CD4-positive, CD25-positive, alpha-beta regulatory T cell (primary cell): ENCODE measurements around the gene EGFL7. TPM values are rescaled to one million over a fixed set of nuclear protein-coding genes. Genes with fewer than 3 reads are reported as not detected.

Experiments used
- ATAC-seq, 2 donors: fragments of 150-1000 bp; cut with Tn5 transposase; one replicate each; pipeline ENCODE4 v1.10.0; 2021; ENCODE audit warnings: low read depth in 2 of 2, moderate number of reproducible peaks in 2 of 2, moderate library complexity in 1 of 2
- DNase-seq, 3 donors: peaks; one replicate each; pipeline versions ENCODE4 v3.0.0 to v3.0.0-alpha.2; 2012 to 2022; ENCODE audit warnings: mixed read lengths in 1 of 3
- H3K27ac ChIP-seq: one replicate; pipeline ENCODE4 v1.7.0; 2013; ENCODE audit warnings: mild to moderate bottlenecking, low read length; ENCODE audit not compliant: insufficient read depth, poor library complexity, severe bottlenecking
- H3K27me3 ChIP-seq: one replicate; pipeline ENCODE4 v1.7.0; 2013; ENCODE audit warnings: low read length; ENCODE audit not compliant: control insufficient read depth, insufficient read depth
- H3K36me3 ChIP-seq: one replicate; pipeline ENCODE4 v1.7.0; 2013; ENCODE audit warnings: mild to moderate bottlenecking, low read length, moderate library complexity; ENCODE audit not compliant: control insufficient read depth, insufficient read depth
- H3K4me1 ChIP-seq: 2 replicates; pipeline ENCODE4 v1.7.0; 2013; ENCODE audit warnings: mild to moderate bottlenecking, low read length; ENCODE audit not compliant: insufficient read depth, control insufficient read depth, poor library complexity, severe bottlenecking
- H3K4me3 ChIP-seq: one replicate; pipeline ENCODE4 v1.7.0; 2013; ENCODE audit warnings: low read depth, mild to moderate bottlenecking, low read length, moderate library complexity
- H3K9me3 ChIP-seq, 2 experiments: 1 replicate in 1 of 2; 2 replicates in 1 of 2; pipeline ENCODE4 v1.7.0; 2013; ENCODE audit warnings: low read length in 2 of 2, mild to moderate bottlenecking in 1 of 2, moderate library complexity in 1 of 2; ENCODE audit not compliant: control insufficient read depth in 2 of 2
- H3K27ac Mint-ChIP-seq, 3 donors: one replicate each; pipeline ENCODE4 v1.8.0; 2020 to 2022; ENCODE audit warnings: mild to moderate bottlenecking in 3 of 3, mixed read lengths in 3 of 3, moderate library complexity in 2 of 3
- H3K27me3 Mint-ChIP-seq: one replicate; pipeline ENCODE4 v1.8.0; 2022; ENCODE audit warnings: mild to moderate bottlenecking, mixed read lengths
- H3K36me3 Mint-ChIP-seq: one replicate; pipeline ENCODE4 v1.8.0; 2020; ENCODE audit warnings: mixed read lengths
- H3K4me1 Mint-ChIP-seq, 4 donors: one replicate each; pipeline ENCODE4 v1.8.0; 2020 to 2022; ENCODE audit warnings: mixed read lengths in 4 of 4, mild to moderate bottlenecking in 1 of 4
- H3K4me3 Mint-ChIP-seq, 4 donors: one replicate each; pipeline ENCODE4 v1.8.0; 2020 to 2022; ENCODE audit warnings: mild to moderate bottlenecking in 4 of 4, mixed read lengths in 4 of 4, moderate library complexity in 3 of 4
- H3K9me3 Mint-ChIP-seq, 7 donors: one replicate each; pipeline ENCODE4 v1.8.0; 2020 to 2022; ENCODE audit warnings: mixed read lengths in 7 of 7, mild to moderate bottlenecking in 3 of 7, moderate library complexity in 2 of 7
- polyA plus RNA-seq, 4 donors: library from polyadenylated mRNA; unstranded; fragments of 300-500 nt; fragmentation: Illumina TruSeq; gene quantifications; one replicate each; pipeline ENCODE4 v1.2.3, GENCODE V29; 2021
- total RNA-seq: library from RNA; stranded (reverse); gene quantifications from one replicate; pipeline ENCODE4 v1.2.3, GENCODE V29; 2022

EGFL7 gene
- total and polyA plus RNA-seq, 5 donors from 2014 or later: 1.7 TPM; not detected in 4

GRCh38 chr9:136689108-136689460 lies 26.4 kb downstream of the EGFL7 start:
- Mint-ChIP-seq H3K27ac (peak overlapping the region in 1 of 3 donors; percentile 77), H3K27me3 (no peaks in the 10 kb centered on the region), H3K9me3 (peaks cover 0 to 2% (median 0%) of the 10 kb centered on the region in 7 donors), H3K36me3 (no peaks in the 10 kb centered on the region), H3K4me1 (peaks cover 0 to 6% (median 0%) of the 10 kb centered on the region in 4 donors), H3K4me3 (peak overlapping the region; percentile 26 to 71 (median 64))
- Histone ChIP-seq H3K27me3 (no peaks in the 10 kb centered on the region), H3K36me3 (no peaks in the 10 kb centered on the region), H3K4me3 (no peak overlapping the region), H3K9me3 (no peaks in the 10 kb centered on the region), H3K4me1 (peaks cover 15% of the 10 kb centered on the region), H3K27ac (no peak overlapping the region)
- no peak for ATAC-seq
- DNase-seq: no peak

- Histone ChIP-seq H3K36me3 (no peaks in the 10 kb centered on the region), H3K27me3 (no peaks in the 10 kb centered on the region), H3K27ac (no peak overlapping the region), H3K9me3 (no peaks in the 10 kb centered on the region), H3K4me3 (no peak overlapping the region), H3K4me1 (peaks cover 15% of the 10 kb centered on the region)
- Mint-ChIP-seq H3K4me1 (peaks cover 0 to 6% (median 0%) of the 10 kb centered on the region in 4 donors), H3K27ac (no peak overlapping the region), H3K27me3 (peaks cover 6% of the 10 kb centered on the region), H3K9me3 (peaks cover 0 to 2% (median 0%) of the 10 kb centered on the region in 7 donors), H3K4me3 (no peak overlapping the region), H3K36me3 (no peaks in the 10 kb centered on the region)
- no peak for ATAC-seq
- DNase-seq: no peak
Measured at GRCh38 chr9:136690104-136690805, 27.5 kb downstream of the EGFL7 start.

GRCh38 chr9:136690806-136691261 lies 28.1 kb downstream of the EGFL7 start:
- Mint-ChIP-seq H3K4me1 (peaks cover 0 to 5% (median 0%) of the 10 kb centered on the region in 4 donors), H3K27me3 (peaks cover 6% of the 10 kb centered on the region), H3K36me3 (no peaks in the 10 kb centered on the region), H3K27ac (no peak overlapping the region), H3K9me3 (peaks cover 0 to 2% (median 0%) of the 10 kb centered on the region in 7 donors), H3K4me3 (no peak overlapping the region)
- Histone ChIP-seq H3K27ac (no peak overlapping the region), H3K4me3 (no peak overlapping the region), H3K9me3 (no peaks in the 10 kb centered on the region), H3K4me1 (peaks cover 9% of the 10 kb centered on the region), H3K27me3 (no peaks in the 10 kb centered on the region), H3K36me3 (no peaks in the 10 kb centered on the region)
- DNase-seq (no peak), ATAC-seq (no peak)

DNA sequence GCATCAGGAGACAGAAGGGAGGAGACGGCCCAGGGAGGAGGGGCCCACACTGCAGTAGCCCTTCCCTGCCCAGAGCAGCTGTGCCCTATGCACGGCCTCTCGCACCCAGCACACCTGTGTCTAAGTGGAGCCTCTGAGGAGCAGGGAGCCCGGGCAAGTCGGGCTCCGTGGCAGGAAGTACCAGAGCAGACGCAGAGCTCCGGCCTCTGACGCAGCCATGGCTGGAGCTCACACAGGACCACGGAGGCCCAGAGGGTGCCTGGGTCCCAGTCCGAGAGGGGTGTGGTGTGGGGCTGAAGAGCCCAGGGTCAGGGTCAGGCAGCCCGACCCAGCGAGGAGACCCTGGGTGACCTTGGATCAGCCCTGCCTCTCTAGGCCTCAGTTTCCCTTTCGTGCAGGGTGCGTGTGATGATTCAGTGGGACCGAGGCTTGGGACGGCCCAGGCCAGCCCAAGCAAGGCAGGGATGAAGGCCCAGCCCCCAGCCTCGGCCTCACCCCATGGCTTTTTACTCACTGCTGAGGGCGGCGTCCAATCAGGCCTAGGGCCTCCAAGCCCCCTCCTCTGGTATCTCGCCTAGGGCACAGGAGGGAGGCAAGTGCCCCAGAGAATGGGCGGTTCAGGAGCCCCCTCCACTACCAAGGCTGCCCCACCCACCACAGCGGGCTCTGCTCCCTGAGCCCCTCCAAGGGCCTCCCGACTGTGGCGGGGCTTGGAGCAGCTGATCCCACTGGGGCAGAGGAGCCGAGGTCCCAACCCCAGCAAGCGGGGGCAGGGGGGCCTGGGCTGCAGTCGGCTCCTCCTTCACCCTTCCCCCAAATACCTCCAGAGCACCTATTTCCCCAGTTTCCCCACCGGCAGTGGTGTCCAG lies 28.8 kb downstream of the EGFL7 start:
- Mint-ChIP-seq H3K4me3 (no peak overlapping the region), H3K27ac (no peak overlapping the region), H3K27me3 (peaks cover 6% of the 10 kb centered on the region), H3K9me3 (peaks cover 0 to 2% (median 0%) of the 10 kb centered on the region in 7 donors), H3K36me3 (no peaks in the 10 kb centered on the region), H3K4me1 (no peaks in the 10 kb centered on the region)
- H3K27ac ChIP-seq: no peak overlapping the region
- H3K4me1 ChIP-seq: peaks cover 2% of the 10 kb centered on the region
- no peaks in the 10 kb centered on the region for H3K9me3 ChIP-seq
- ATAC-seq (no peak), DNase-seq (no peak)
- H3K4me3 ChIP-seq: no peak overlapping the region
- H3K36me3 ChIP-seq: no peaks in the 10 kb centered on the region
- H3K27me3 ChIP-seq: no peaks in the 10 kb centered on the region

DNA sequence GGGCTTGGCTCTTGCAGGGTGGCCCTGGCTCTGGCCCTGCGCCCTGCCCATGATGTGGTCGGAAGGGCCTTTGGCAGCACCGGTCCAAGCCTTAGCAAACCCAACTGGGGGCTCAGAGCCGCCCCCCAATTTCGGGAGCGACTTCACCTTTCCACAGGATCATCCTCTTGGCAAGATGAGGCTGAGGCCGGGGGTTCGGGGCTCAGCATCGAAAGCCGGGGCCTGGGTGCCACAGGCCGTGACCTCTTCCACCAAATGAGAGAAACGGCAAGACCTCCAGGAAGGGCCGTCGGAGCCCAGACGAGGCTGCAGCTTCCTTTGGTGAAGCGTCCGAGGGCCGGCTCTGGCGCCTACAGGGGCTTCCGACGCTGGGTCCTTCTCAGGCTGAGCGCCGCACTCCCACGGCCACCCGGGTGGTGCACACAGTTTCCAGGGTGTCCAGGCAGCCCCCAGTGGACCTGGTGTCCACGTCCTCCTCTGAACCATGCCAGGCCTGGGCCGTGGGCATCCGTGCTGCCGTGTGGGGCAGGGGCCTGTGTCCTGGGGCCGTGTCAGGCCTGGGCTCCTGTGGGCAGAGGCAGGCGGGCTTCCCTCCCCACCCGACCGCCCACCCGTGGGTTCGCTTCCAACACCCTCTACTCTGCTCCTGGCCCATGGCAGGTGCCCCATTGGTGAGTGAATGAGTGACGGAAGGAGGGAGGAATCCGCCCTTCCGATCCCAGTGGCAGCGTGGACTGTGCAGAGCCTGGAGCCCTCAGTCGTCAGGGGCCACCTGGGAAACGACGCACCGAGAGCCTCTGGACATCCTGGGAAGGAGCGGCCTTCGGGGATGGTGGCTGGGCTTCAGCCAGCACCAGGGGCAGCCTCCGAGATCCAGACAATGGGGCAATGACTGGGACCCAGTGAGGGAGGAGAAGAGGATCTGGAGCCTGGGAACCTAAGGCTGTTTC lies 29.7 kb downstream of the EGFL7 start:
- H3K36me3 ChIP-seq: no peaks in the 10 kb centered on the region
- no peak overlapping the region for H3K4me3 ChIP-seq
- Mint-ChIP-seq H3K9me3 (peaks cover 0 to 2% (median 0%) of the 10 kb centered on the region in 7 donors), H3K4me1 (peaks cover 0 to 2% (median under 1%) of the 10 kb centered on the region in 4 donors), H3K27me3 (peaks cover 6% of the 10 kb centered on the region), H3K36me3 (no peaks in the 10 kb centered on the region), H3K27ac (no peak overlapping the region), H3K4me3 (no peak overlapping the region)
- ATAC-seq (no peak), DNase-seq (no peak)
- H3K27me3 ChIP-seq: no peaks in the 10 kb centered on the region
- H3K4me1 ChIP-seq: no peaks in the 10 kb centered on the region
- H3K9me3 ChIP-seq: no peaks in the 10 kb centered on the region
- H3K27ac ChIP-seq: no peak overlapping the region

DNA sequence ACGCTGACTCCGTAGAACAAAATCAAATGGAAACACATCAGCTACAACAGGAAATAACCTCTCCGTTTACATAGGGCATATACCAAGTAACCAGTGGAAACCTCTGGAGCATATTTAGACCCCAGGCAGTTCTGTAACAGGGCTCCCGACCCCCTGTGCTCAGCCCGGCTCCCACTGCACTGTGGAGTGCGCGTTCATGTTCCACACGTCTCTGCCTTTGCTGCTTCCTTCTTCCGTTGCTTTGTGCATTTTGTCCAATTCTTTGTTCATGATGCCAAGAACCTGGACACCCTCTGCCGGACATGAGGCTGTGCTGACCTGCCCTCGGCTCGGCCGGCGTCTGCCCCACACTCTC lies 30.4 kb downstream of the EGFL7 start:
- no peaks in the 10 kb centered on the region for H3K36me3 Mint-ChIP-seq
- Histone ChIP-seq H3K4me1 (no peaks in the 10 kb centered on the region), H3K36me3 (no peaks in the 10 kb centered on the region), H3K27me3 (no peaks in the 10 kb centered on the region), H3K4me3 (no peak overlapping the region), H3K9me3 (no peaks in the 10 kb centered on the region), H3K27ac (no peak overlapping the region)
- ATAC-seq (no peak), DNase-seq (no peak)
- no peak overlapping the region for H3K27ac Mint-ChIP-seq
- H3K4me3 Mint-ChIP-seq: peak overlapping the region in 1 of 4 donors; percentile 82
- H3K4me1 Mint-ChIP-seq: peaks cover 0 to 2% (median under 1%) of the 10 kb centered on the region in 4 donors
- peaks cover 6% of the 10 kb centered on the region for H3K27me3 Mint-ChIP-seq
- peaks cover 0 to 3% (median 0%) of the 10 kb centered on the region in 7 donors for H3K9me3 Mint-ChIP-seq

GRCh38 chr9:136693490-136694162 lies 30.9 kb downstream of the EGFL7 start:
- no peaks in the 10 kb centered on the region for H3K36me3 ChIP-seq
- H3K27me3 ChIP-seq: no peaks in the 10 kb centered on the region
- no peaks in the 10 kb centered on the region for H3K9me3 ChIP-seq
- Mint-ChIP-seq H3K27me3 (peaks cover 6% of the 10 kb centered on the region), H3K27ac (no peak overlapping the region), H3K4me1 (peaks cover 0 to 2% (median 1%) of the 10 kb centered on the region in 4 donors), H3K4me3 (peak overlapping the region in 1 of 4 donors; percentile 82), H3K36me3 (no peaks in the 10 kb centered on the region), H3K9me3 (peaks cover 0 to 3% (median 0%) of the 10 kb centered on the region in 7 donors)
- no peak overlapping the region for H3K27ac ChIP-seq
- DNase-seq (no peak), ATAC-seq (no peak)
- H3K4me3 ChIP-seq: no peak overlapping the region
- H3K4me1 ChIP-seq: no peaks in the 10 kb centered on the region
